SK-N-MC (cell line): ENCODE results near the gene ERH.

Experiments
- EZH2 ChIP-seq: fragments of 200-600 bp; sonication (generic); IDR thresholded peaks from one replicate; pipeline ENCODE4 v1.6.1; 2017; ENCODE audit warnings: antibody characterized with exemption
- FOXP2 ChIP-seq: optimal IDR thresholded peaks from 2 replicates; pipeline ENCODE3; 2011; ENCODE audit warnings: mild to moderate bottlenecking, moderate library complexity; ENCODE audit not compliant: insufficient read depth; ENCODE audit errors: extremely low read length, control extremely low read depth
- POLR2AphosphoS5 ChIP-seq: IDR thresholded peaks from 2 replicates; pipeline ENCODE4 v1.6.1; 2012; ENCODE audit warnings: mild to moderate bottlenecking, low read depth, low read length, borderline replicate concordance

GRCh38 chr14:69392481-69392880, 5.6 kb downstream of the ERH start:
- TF ChIP-seq POLR2AphosphoS5 (no peak), EZH2 (no peak), FOXP2 (no peak)
